Stimulated activated CD8-positive, alpha-beta memory T cell treated with anti-CD3 and anti-CD28 coated beads, Interleukin-4, amount 100 ng/mL, for 4 hours (primary cell): Measurements from ENCODE around the gene AGAP1.
"Not testable (repeated sequence)": the region's sequence is repeated elsewhere in the genome, so short reads cannot be mapped to it uniquely, and the experiment has no call there.

Experiments used
- DNase-seq, 2 donors: peaks; one replicate each; pipeline ENCODE4 v3.0.0-alpha.2; 2020; ENCODE audit warnings: low read depth in 2 of 2, low spot score in 1 of 2

The AGAP1 gene

DNA sequence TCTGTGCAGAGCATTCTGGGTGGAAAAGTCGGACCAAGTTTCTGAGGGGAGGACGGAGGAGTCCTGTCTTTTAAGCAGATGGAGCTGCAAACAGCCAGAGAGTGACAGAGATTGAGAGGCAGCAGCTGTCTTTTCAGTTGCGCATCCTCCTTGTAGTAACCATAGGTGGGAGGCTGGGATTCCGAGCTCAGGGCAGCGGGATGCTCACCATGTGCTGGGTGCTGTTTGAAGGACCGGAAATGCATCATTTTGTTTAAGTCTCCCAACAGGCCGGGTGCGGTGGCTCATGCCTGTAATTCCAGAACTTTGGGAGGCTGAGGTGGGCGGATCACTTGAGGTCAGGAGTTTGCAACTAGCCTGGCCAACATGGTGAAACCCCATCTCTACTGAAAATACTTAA, 93.4 kb downstream of the AGAP1 start:
- no peak for DNase-seq

- no peak for DNase-seq
These were observed 94.9 kb downstream of the AGAP1 start for GRCh38 chr2:235588750-235589149.

- no peak for DNase-seq
These were observed 97.4 kb downstream of the AGAP1 start for GRCh38 chr2:235591231-235591730.

DNA sequence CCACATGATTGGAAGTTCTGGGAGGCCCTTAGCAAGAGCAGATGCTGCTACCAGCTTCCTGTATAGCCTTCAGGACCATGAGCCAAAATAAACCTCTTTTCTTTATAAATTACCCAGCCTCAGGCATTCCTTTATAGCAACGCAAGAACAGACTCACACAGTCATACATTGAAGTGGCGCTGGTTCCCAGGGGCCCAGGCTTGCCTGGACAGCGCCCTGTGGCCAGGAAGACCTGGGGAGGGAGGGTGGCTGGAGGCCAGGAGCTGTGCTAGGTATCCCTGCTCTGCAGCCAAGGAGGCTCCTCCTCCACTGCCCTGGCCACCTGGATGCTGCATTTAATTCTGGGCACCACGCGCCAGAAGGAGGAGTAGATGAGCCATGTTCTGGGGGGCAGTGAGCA, 98.1 kb downstream of the AGAP1 start:
- no peak for DNase-seq

DNA sequence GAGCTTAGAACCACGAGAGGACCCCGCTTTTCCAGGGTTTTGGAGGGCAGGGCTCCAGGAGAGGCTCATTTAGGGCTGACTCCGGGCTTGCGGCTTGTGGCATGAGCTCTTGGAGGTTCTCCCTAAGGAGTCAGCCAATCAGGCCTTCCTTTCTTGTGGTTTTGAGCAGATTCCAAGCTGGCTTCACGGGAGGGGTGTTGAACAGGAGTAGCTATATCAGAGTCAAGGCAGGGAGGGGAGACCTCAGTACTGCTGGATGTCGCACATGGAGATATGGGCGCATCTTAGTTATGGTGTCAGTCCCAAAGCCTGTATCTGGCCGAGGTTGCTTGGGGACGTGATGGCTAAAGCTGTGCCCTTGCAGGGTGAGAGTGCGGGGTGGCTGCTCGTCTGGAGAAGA, 98.6 kb downstream of the AGAP1 start:
- no peak for DNase-seq

DNA sequence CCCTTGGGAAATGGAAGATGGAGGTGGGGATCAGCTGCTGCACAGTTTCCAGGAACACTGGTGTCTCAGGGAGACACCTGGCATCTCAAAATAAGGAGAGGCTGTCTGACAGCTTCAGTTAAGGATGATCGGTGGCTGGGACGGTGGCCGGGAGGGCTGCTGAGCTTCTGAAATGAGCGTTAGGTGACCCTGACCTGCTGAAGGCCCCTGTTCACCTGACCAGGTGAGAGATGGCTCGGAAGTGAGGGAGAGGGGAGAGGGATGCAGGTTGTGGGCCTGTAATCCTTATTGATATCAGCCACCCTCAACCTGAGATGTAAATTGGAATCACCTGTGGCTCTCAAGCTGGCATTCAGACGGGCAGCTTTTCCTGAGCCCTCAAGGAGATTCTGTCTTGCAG, 99.0 kb downstream of the AGAP1 start:
- no peak for DNase-seq

DNA sequence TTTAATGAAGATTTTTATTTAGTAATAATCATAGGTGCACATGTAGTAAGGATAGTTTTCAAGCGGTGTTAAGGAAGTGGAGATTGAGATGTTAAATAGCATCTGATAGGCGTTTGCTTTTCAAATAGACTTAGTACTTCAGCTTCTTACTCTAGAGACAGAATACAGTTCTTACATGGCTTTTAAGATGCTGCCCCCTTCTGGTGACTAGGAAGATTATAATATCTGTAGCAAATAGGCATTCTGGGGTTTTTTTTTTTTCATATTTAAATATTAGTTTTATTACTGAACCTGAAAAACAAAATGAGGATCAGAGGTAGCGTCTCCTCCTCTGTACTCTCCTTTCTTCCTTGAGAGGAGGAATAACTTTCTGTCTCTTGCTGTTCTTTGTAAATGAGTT, 100.2 kb downstream of the AGAP1 start:
- no peak for DNase-seq

- DNase-seq = no peak
These were observed 101.1 kb downstream of the AGAP1 start for GRCh38 chr2:235594964-235595363.

DNA sequence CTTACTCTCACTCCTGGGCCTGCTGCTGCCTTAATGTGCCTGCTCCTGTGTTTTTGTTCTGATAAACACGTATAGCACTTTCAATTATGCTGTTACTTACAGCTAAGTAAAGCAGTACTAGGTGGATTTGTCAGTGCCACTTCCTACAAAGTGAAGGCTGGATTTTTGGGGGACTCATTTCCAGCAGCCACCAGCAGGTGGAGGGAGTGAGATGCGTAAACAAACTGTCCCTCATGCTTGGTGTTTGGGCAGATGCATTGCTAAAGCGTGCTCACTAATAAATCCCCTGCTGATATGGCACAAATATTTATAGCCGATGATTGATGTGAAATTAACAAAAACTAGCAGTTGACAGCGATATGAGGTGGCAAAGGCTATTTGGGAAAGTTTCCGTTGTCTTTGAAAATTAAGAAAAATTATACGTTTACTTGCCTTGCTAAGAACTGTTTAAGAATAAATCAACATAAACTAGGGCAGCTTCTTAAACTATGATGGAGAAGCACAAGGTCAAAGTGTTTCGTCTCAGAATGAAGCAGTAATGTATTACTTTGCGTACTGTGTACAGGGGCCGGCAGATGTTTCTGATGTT, 101.7 kb downstream of the AGAP1 start:
- no peak for DNase-seq

- no peak for DNase-seq
These were observed 102.4 kb downstream of the AGAP1 start for GRCh38 chr2:235596272-235596671.

DNA sequence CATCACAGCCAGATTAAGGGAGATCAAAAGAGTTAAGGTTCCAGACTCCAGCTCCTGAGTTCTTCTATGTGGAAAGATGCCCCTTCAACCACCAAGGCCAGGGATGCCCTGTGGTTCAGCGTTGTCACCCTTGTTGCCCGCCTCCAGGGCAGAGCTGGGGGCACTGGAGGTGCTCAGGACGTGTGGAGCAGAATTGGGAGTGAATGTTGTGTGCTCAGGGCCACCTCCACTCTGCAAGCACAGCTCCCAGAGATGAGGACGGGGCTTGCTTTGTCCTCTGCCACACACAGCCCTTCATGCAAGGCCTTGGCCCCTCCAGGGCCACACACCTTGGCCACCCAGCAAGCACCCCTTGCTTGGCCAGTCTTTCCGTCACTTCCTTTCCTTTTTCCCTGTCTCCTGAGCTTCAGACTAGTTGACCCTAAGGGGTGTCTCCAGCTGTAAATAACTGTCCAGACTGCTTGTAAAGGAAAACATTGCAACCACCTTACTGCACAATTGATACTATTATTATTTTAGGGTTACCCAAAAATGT, 103.3 kb downstream of the AGAP1 start:
- DNase-seq = no peak

DNA sequence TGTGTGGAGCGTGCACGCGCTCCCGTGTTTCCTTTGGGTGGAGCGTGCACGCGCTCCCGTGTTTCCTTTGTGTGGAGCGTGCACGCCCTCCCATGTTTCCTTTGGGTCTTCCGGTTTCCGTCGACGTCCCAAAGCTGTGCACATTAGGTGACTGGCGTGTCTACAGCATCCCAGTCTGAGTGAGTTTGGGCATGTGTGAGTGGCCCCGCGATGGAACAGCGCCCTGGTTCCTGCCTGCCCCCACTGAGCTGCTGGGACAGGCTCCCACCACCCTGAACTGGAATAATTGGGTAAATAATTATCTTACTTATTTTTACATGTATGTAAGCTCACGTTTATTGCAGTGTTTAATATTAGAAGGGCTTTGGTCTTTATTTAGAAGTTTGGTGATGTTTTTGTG, 104.2 kb downstream of the AGAP1 start:
- DNase-seq = no peak

GRCh38 chr2:235598532-235599531, 105.0 kb downstream of the AGAP1 start:
- DNase-seq = no peak

- no peak for DNase-seq
These were observed 105.9 kb downstream of the AGAP1 start for GRCh38 chr2:235599596-235600338.

GRCh38 chr2:235600406-235600805, 106.6 kb downstream of the AGAP1 start:
- DNase-seq = no peak

DNA sequence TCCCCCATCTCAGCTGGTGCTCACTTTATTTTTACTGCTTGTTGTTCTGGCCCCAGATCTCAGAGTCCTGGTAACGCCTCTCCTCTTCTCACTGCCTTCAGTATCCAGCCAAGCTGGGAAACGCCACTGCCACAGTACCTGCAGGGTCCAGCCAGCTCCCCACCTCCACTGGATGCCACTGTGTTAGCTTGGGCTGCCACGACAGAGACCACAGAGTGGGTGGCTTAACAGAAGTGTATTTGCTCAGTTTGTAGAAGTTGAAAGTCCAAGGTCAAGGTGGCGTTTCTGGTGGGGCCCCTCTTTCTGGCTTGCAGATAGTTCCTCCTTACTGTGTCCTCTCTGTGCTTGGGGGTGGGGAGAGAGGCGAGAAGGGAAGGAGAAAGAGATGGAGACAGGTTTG, 107.1 kb downstream of the AGAP1 start:
- DNase-seq = no peak

GRCh38 chr2:235601960-235602704, 108.3 kb downstream of the AGAP1 start:
- DNase-seq = no peak

- not testable (repeated sequence) for DNase-seq
These were observed 109.1 kb downstream of the AGAP1 start for GRCh38 chr2:235602971-235603370.

DNA sequence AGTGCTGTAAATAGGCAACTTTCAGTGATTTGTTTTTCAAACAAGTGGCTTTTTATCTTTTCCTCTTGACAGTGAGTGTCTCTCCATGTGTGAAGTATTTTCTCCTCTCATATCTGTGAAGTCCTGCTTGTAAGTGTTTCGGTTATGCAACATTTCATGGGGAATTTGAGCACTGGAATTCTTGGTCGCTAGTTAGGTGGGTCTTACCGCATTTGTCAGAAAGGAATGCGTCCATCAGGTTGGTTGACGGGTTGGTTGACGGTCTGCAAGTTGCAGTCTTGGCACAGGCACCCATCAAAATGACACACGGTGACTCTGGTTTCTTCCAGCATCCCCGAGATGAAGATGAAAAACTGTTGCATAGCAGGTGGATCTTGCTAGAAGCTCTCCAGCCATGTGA, 109.8 kb downstream of the AGAP1 start:
- DNase-seq = no peak

- DNase-seq = no peak
These were observed 111.6 kb downstream of the AGAP1 start for GRCh38 chr2:235605312-235606003.
